ENCODE results near the gene TPST1. TPM values are rescaled to one million over a fixed set of nuclear protein-coding genes. Genes with fewer than 3 reads are reported as not detected.

The TPST1 gene
- total RNA-seq, 1 experiment from 2014 or later = 15.0 TPM

- H3K27me3 Mint-ChIP-seq (ENCODE audit: low read depth) = no peaks in the 10 kb centered on the region
- H3K27ac Mint-ChIP-seq = no peak overlapping the region
- ChIA-PET CTCF (no interaction called here), POLR2A (interaction anchor here (0.6 kb wide), 1 partner anchor 531 kb away, joined by 3 read pairs; no protein-coding TSS in a partner anchor)
- ATAC-seq = no peak
- no peak overlapping the region for H3K4me3 Mint-ChIP-seq
- peaks cover 14% of the 10 kb centered on the region for H3K4me1 Mint-ChIP-seq
- H3K9me3 Mint-ChIP-seq = 0 out of 2 replicates have a peak, but pooled peaks cover 3% of the 10 kb centered on the region
- 0 out of 2 replicates have a peak, but pooled peaks cover 2% of the 10 kb centered on the region for H3K36me3 Mint-ChIP-seq
- DNase-seq (ENCODE audit: low spot score) = no peak
- TF ChIP-seq IRF2 (CRISPR knock-in tag; IDR thresholded peaks at IDR 0.05; ENCODE audit: borderline replicate concordance, low read depth) = no peak
- TF ChIP-seq RELA (CRISPR knock-in tag; IDR thresholded peaks at IDR 0.05; ENCODE audit: borderline replicate concordance) = no peak
- TF ChIP-seq E2F4 (CRISPR knock-in tag; IDR thresholded peaks at IDR 0.05; ENCODE audit: borderline replicate concordance, low read depth) = no peak
- TF ChIP-seq SP1 (CRISPR knock-in tag; conservative IDR thresholded peaks at IDR 0.05) = no peak
- no peak for TF ChIP-seq ZNF317 (CRISPR knock-in tag; IDR thresholded peaks at IDR 0.05; ENCODE audit: borderline replicate concordance, low read depth)
- no peak for TF ChIP-seq MXD4 (CRISPR knock-in tag; IDR thresholded peaks at IDR 0.05; ENCODE audit: borderline replicate concordance)
- no peak for TF ChIP-seq ARID4B (CRISPR knock-in tag; IDR thresholded peaks at IDR 0.05; ENCODE audit: borderline replicate concordance)
- TF ChIP-seq TCF7 (CRISPR knock-in tag; IDR thresholded peaks at IDR 0.05; ENCODE audit: low read depth) = no peak
- TF ChIP-seq CREB1 (CRISPR knock-in tag; IDR thresholded peaks at IDR 0.05) = no peak
- no peak for TF ChIP-seq TEAD1 (CRISPR knock-in tag; IDR thresholded peaks at IDR 0.05)
- TF ChIP-seq TP53 (CRISPR knock-in tag; IDR thresholded peaks at IDR 0.05) = no peak
- TF ChIP-seq USF1 (CRISPR knock-in tag; IDR thresholded peaks at IDR 0.05) = no peak
- no peak for TF ChIP-seq IRF1 (CRISPR knock-in tag; IDR thresholded peaks at IDR 0.05)
- TF ChIP-seq AR (CRISPR knock-in tag; IDR thresholded peaks at IDR 0.05) = no peak
- TF ChIP-seq ZMAT4 (CRISPR knock-in tag; IDR thresholded peaks at IDR 0.05) = no peak
Measured at GRCh38 chr7:66277492-66277891, 72.4 kb downstream of the TPST1 start.

GRCh38 chr7:66279912-66280311, 74.8 kb downstream of the TPST1 start:
- no peak overlapping the region for H3K27ac Mint-ChIP-seq
- H3K4me3 Mint-ChIP-seq = no peak overlapping the region
- H3K9me3 Mint-ChIP-seq = no peaks in the 10 kb centered on the region
- H3K4me1 Mint-ChIP-seq = peaks cover 15% of the 10 kb centered on the region
- no peaks in the 10 kb centered on the region for H3K36me3 Mint-ChIP-seq
- CTCF ChIA-PET = interaction anchor here (1.4 kb wide), 1 partner anchor 75 kb away, joined by 4 read pairs; the partner anchor contains the start of gene TPST1
- TF ChIP-seq NFE2L1 (CRISPR knock-in tag; IDR thresholded peaks at IDR 0.05) (no peak), IRF2 (CRISPR knock-in tag; IDR thresholded peaks at IDR 0.05; ENCODE audit: borderline replicate concordance, low read depth) (no peak), SMAD3 (CRISPR knock-in tag; IDR thresholded peaks at IDR 0.05; ENCODE audit: borderline replicate concordance) (no peak)
- ATAC-seq (no peak), DNase-seq (ENCODE audit: low spot score) (no peak)
- POLR2A ChIA-PET = no interaction called here
- no peaks in the 10 kb centered on the region for H3K27me3 Mint-ChIP-seq (ENCODE audit: low read depth)
